HEK293T (cell line): ENCODE data around the gene GPR146.

ENCODE experiments used
- CTCF ChIA-PET: fragments of 350-600 bp; formaldehyde crosslinking; extraction: SDS; loops from one replicate; lab custom pipeline; 2021; ENCODE audit warnings: antibody characterized with exemption, inconsistent platforms; lab: Yijun Ruan, JAX
- POLR2A ChIA-PET: fragments of 350-600 bp; formaldehyde crosslinking; extraction: SDS; loops from one replicate; lab custom pipeline; 2020; ENCODE audit warnings: antibody characterized with exemption, inconsistent platforms; lab: Yijun Ruan, JAX
- DNase-seq: peaks from one replicate; pipeline ENCODE4 v3.0.0; 2012; ENCODE audit warnings: mixed read lengths; ENCODE audit errors: extremely low spot score
- ARNT ChIP-seq: fragments of 450-650 bp; IDR thresholded peaks from 2 replicates; pipeline ENCODE4 v1.6.1; 2017; ENCODE audit warnings: mild to moderate bottlenecking
- BHLHE40 ChIP-seq: fragments of 450-650 bp; IDR thresholded peaks from 2 replicates; pipeline ENCODE4 v1.6.1; 2016; ENCODE audit warnings: mild to moderate bottlenecking, moderate library complexity, borderline replicate concordance
- CTBP1 ChIP-seq: fragments of 450-650 bp; IDR thresholded peaks from 2 replicates; pipeline ENCODE4 v1.6.1; 2016; ENCODE audit warnings: borderline replicate concordance
- ELF4 ChIP-seq: fragments of 450-650 bp; IDR thresholded peaks from 2 replicates; pipeline ENCODE4 v1.6.1; 2017; ENCODE audit warnings: antibody characterized with exemption
- FOXA1 ChIP-seq: fragments of 450-650 bp; IDR thresholded peaks from 2 replicates; pipeline ENCODE4 v1.6.1; 2016; ENCODE audit warnings: mild to moderate bottlenecking
- FOXK2 ChIP-seq: fragments of 450-650 bp; IDR thresholded peaks from 2 replicates; pipeline ENCODE4 v1.6.1; 2016; ENCODE audit warnings: mild to moderate bottlenecking
- FOXM1 ChIP-seq: fragments of 450-650 bp; IDR thresholded peaks from 2 replicates; pipeline ENCODE4 v1.6.1; 2017; ENCODE audit warnings: mild to moderate bottlenecking, borderline replicate concordance
- HDGF ChIP-seq: fragments of 450-650 bp; IDR thresholded peaks from 2 replicates; pipeline ENCODE4 v1.6.1; 2017; ENCODE audit warnings: antibody characterized with exemption, borderline replicate concordance
- L3MBTL2 ChIP-seq: fragments of 450-650 bp; conservative IDR thresholded peaks from 2 replicates; pipeline ENCODE4 v1.6.1; 2016; ENCODE audit warnings: mild to moderate bottlenecking
- LEF1 ChIP-seq: fragments of 450-650 bp; IDR thresholded peaks from 2 replicates; pipeline ENCODE4 v1.6.1; 2017; ENCODE audit warnings: mild to moderate bottlenecking, borderline replicate concordance
- NFRKB ChIP-seq: fragments of 450-650 bp; IDR thresholded peaks from 2 replicates; pipeline ENCODE4 v1.6.1; 2016; ENCODE audit warnings: mild to moderate bottlenecking, moderate library complexity
- PKNOX1 ChIP-seq: fragments of 450-650 bp; IDR thresholded peaks from 2 replicates; pipeline ENCODE4 v1.6.1; 2016
- SP1 ChIP-seq: fragments of 450-650 bp; IDR thresholded peaks from 2 replicates; pipeline ENCODE4 v1.6.1; 2017
- SUZ12 ChIP-seq: fragments of 450-650 bp; IDR thresholded peaks from 2 replicates; pipeline ENCODE4 v1.6.1; 2016; ENCODE audit warnings: mild to moderate bottlenecking
- TARDBP ChIP-seq: fragments of 450-650 bp; IDR thresholded peaks from 2 replicates; pipeline ENCODE4 v1.6.1; 2016
- ZNF384 ChIP-seq: fragments of 450-650 bp; IDR thresholded peaks from 2 replicates; pipeline ENCODE4 v1.6.1; 2016

GPR146 gene

GRCh38 chr7:1015196-1016121 is 28.9 kb upstream of the GPR146 start:
- POLR2A ChIA-PET: no interaction called here
- CTCF ChIA-PET: no interaction called here
- no peak for DNase-seq
- TF ChIP-seq ZNF384: no peak
- no peak for TF ChIP-seq HDGF
- TF ChIP-seq PKNOX1: no peak
- no peak for TF ChIP-seq L3MBTL2
- TF ChIP-seq SP1: no peak
- no peak for TF ChIP-seq FOXM1
- no peak for TF ChIP-seq TARDBP

DNA sequence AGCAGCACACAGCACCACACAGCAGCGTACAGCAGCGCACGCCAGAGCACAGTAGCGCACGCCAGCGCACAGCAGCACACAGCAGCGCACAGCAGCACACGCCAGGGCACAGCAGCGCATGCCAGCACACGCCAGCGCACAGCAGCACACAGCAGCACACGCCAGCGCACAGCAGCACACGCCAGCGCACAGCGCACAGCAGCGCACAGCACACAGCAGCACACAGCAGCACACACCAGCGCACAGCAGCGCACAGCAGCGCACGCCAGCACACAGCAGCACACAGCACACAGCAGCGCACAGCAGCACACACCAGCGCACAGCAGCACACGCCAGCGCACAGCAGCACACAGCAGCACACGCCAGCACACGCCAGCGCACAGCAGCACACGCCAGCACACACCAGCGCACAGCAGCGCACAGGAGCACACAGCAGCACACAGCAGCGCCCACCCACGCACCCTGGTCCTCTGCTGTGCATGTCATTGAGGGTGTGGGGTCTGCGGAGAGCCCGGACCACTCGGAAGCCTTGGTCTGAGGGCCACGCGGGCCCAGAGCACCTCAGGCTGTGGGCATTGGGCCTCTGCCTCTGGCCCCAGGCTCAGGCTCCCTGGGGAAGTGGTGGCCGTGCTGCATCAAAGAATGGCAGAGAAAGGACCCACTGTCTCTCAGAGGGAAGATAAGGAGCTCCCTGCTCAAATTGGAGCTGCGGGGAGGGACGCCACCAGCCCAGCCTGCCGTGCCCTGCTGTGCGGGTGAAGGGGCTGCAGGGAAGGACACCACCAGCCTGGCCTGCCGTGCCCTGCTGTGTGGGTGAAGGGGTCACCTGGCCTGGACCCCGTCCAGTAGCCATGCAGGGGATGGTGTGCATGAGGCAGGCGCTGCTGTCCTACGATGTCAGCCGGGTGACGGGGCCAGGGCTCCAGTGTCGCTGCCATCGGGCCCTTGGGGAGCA is 27.5 kb upstream of the GPR146 start:
- ChIA-PET POLR2A (no interaction called here), CTCF (no interaction called here)
- no peak for DNase-seq
- no peak for TF ChIP-seq TARDBP
- TF ChIP-seq FOXM1: no peak
- TF ChIP-seq FOXA1: no peak
- TF ChIP-seq NFRKB: no peak
- no peak for TF ChIP-seq LEF1
- no peak for TF ChIP-seq SUZ12
- TF ChIP-seq PKNOX1: no peak
- no peak for TF ChIP-seq ELF4

- no peak for TF ChIP-seq SP1
- ChIA-PET CTCF (interaction anchor here (1.0 kb wide), 1 partner anchor 48 kb away, joined by 3 read pairs; no protein-coding TSS in a partner anchor), POLR2A (no interaction called here)
- no peak for DNase-seq
These were observed 26.6 kb upstream of the GPR146 start for GRCh38 chr7:1017586-1018333.

GRCh38 chr7:1018334-1018695 is 26.0 kb upstream of the GPR146 start:
- TF ChIP-seq SUZ12: no peak
- TF ChIP-seq FOXA1: no peak
- TF ChIP-seq ELF4: no peak
- no peak for TF ChIP-seq FOXK2
- TF ChIP-seq NFRKB: no peak
- no peak for TF ChIP-seq SP1
- TF ChIP-seq HDGF: no peak
- TF ChIP-seq PKNOX1: no peak
- no peak for TF ChIP-seq BHLHE40
- no peak for TF ChIP-seq FOXM1
- TF ChIP-seq L3MBTL2: no peak
- TF ChIP-seq ZNF384: no peak
- no peak for TF ChIP-seq ARNT
- no peak for TF ChIP-seq TARDBP
- TF ChIP-seq CTBP1: no peak
- TF ChIP-seq LEF1: no peak
- no peak for DNase-seq
- POLR2A ChIA-PET: interaction anchor here (0.8 kb wide), 1 partner anchor 9 kb away, joined by 3 read pairs; no protein-coding TSS in a partner anchor
- CTCF ChIA-PET: interaction anchor here (1.0 kb wide), 1 partner anchor 47 kb away, joined by 3 read pairs; no protein-coding TSS in a partner anchor

DNA sequence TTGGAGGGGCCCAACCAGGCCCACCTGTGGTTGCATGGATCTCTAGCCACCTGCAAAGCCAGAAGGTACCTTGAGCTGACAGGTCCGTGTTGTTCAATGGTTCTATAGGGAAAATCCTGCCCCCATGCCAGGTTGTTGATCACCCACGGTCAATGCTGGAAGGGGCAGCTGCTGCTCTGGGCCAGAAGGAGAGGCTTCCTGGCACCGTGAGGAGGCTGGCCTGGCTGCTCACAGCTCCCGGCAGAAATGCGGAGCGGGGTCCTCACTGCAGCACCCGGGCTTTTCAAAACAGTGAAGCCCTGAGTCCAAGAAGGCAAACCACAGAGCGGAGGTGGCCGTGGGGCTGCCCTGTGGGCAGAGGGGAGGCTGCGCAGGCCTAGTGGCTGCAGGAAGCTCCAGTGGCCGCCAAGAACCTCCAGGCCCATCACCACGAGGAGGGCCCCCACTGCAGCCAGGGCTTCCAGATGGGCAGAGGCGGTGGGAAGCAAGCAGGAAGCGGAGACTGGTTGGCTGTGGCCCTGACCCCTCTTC is 25.0 kb upstream of the GPR146 start:
- ChIA-PET CTCF (no interaction called here), POLR2A (interaction anchor here (0.8 kb wide), 1 partner anchor 8 kb away, joined by 3 read pairs; no protein-coding TSS in a partner anchor)
- TF ChIP-seq L3MBTL2 (no peak), LEF1 (no peak), TARDBP (no peak), FOXM1 (no peak), CTBP1 (no peak), ZNF384 (no peak), ELF4 (no peak), SP1 (no peak), FOXK2 (no peak), SUZ12 (no peak), HDGF (no peak), FOXA1 (no peak), NFRKB (no peak), ARNT (no peak)
- no peak for DNase-seq
